Esophagus (tissue), 2 donors: Measurements from ENCODE around the gene SYT8. TPM values are rescaled to one million over a fixed set of nuclear protein-coding genes. Genes with fewer than 3 reads are reported as not detected.
A peak's percentile ranks its signal among the peaks of the same experiment; 100 is the strongest.

ENCODE experiments used
- H3K27ac ChIP-seq, 2 donors: one replicate each; pipeline ENCODE4 v1.5.1; 2013; ENCODE audit warnings: low read depth in 2 of 2, mild to moderate bottlenecking in 2 of 2, inconsistent platforms in 1 of 2, low read length in 1 of 2, moderate library complexity in 1 of 2
- H3K27me3 ChIP-seq, 2 donors: one replicate each; pipeline ENCODE4 v1.6.1; 2013; ENCODE audit warnings: low read length in 2 of 2, control low read depth in 1 of 2, mild to moderate bottlenecking in 1 of 2; ENCODE audit not compliant: insufficient read depth in 2 of 2, control insufficient read depth in 1 of 2
- H3K36me3 ChIP-seq, 2 donors: one replicate each; pipeline ENCODE4 v1.6.1; 2013; ENCODE audit warnings: low read length in 1 of 2; ENCODE audit not compliant: control insufficient read depth in 2 of 2, insufficient read depth in 2 of 2
- H3K4me1 ChIP-seq, 2 donors: one replicate each; pipeline ENCODE4 v1.6.1; 2013; ENCODE audit warnings: low read length in 1 of 2; ENCODE audit not compliant: control insufficient read depth in 2 of 2, insufficient read depth in 2 of 2
- H3K4me3 ChIP-seq, 2 donors: one replicate each; pipeline ENCODE4 v1.5.1; 2013; ENCODE audit warnings: low read length in 2 of 2, mild to moderate bottlenecking in 2 of 2, low read depth in 1 of 2, moderate library complexity in 1 of 2
- H3K9me3 ChIP-seq, 2 donors: one replicate each; pipeline ENCODE4 v1.6.1; 2013; ENCODE audit warnings: mild to moderate bottlenecking in 2 of 2, low read depth in 1 of 2, low read length in 1 of 2, moderate library complexity in 1 of 2; ENCODE audit not compliant: control insufficient read depth in 2 of 2, insufficient read depth in 1 of 2
- WGBS, 2 donors: extraction: QIAGEN DNeasy Blood & Tissue Kit; methylation state at CpG; one replicate each; pipeline ENCODE4 v1.1.7; 2013; 5-methylcytosine and 5-hydroxymethylcytosine counted together
- polyA plus RNA-seq, 2 donors: library from polyadenylated mRNA; stranded (reverse); fragments of 200-250 nt; gene quantifications; one replicate each; pipeline ENCODE4 v1.2.3, GENCODE V29; 2013
- donor health status: healthy with polysubstance abuse.
- donor health status: Bipolar disorder and iron deficiency.

The SYT8 gene
- polyA plus RNA-seq, 2 donors: 38.9 to 360 TPM

DNA sequence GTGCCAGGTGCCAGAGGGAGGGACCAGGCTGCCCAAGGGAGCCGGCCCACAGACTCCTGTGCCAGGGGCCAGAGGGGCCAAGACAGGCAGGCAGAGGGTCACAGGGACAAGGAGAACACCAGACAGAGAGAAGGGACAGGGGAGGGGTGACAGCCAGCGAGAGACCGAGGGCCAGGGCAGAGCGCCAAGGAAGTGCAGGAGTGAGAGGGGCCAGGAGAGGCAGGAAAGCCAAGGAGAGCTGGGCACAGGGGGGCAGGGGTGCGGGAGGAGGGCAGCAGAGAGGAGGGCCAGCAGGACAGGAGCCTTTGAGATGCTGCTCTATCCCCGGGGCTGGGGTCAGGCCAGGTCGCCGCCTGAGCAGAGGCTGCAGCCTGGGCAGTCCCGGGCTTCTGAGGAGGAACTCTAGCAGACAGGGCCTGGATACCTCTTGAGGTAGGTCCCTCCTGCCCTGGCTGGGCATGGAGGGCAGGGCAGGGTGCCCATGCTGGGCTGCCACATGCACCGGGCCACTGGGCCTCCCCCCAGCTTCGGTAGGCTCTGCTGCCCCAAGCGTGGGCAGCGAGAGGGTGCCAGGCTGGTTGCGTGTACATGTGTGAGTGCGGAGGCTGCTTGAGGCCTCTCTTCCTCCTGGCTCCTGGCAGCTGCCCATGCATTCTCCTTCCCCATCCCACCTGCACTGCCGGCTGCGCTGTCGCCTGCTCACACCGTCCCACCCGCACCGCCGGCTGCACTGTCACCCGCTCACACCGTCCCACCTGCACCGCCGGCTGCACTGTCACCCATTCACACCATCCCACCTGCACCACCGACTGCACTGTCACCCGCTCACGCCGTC lies 30.3 kb downstream of the SYT8 start:
- no peaks in the 10 kb centered on the region for H3K27me3 ChIP-seq
- no peaks in the 10 kb centered on the region for H3K9me3 ChIP-seq
- peak overlapping the region; percentile 45 to 54 for H3K27ac ChIP-seq
- no peaks in the 10 kb centered on the region for H3K36me3 ChIP-seq
- H3K4me1 ChIP-seq: peaks cover 11 to 21% of the 10 kb centered on the region in 2 donors
- WGBS, 2 donors: 76 to 81% methylated on average over 26 to 30 of the region's 30 CpGs
- H3K4me3 ChIP-seq: no peak overlapping the region

DNA sequence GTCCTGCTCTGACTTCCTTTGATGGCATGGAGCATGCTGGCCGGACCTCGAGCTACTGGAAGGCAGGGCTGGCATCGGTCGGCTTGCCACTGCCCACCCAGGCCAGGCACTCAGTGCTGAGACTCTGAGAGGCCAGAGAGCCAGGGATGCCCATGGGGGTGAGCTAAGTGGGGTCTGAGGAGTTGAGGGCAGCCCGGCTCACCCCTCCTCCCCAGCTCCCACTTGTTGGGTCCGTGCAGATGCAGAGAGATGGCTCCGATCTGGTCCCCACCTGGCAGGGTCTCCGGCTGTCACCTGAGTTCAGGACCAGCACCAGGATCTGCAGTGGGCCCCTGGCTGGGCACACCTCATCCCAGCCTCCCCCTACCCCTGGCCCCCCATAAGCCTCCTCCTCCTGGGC lies 31.4 kb downstream of the SYT8 start:
- 84 to 93% methylated on average over 8 of the region's 8 CpGs for WGBS, 2 donors
- no peaks in the 10 kb centered on the region for H3K9me3 ChIP-seq
- no peak overlapping the region for H3K27ac ChIP-seq
- H3K36me3 ChIP-seq: no peaks in the 10 kb centered on the region
- H3K27me3 ChIP-seq: no peaks in the 10 kb centered on the region
- no peak overlapping the region for H3K4me3 ChIP-seq
- H3K4me1 ChIP-seq: peaks cover 11 to 32% of the 10 kb centered on the region in 2 donors

DNA sequence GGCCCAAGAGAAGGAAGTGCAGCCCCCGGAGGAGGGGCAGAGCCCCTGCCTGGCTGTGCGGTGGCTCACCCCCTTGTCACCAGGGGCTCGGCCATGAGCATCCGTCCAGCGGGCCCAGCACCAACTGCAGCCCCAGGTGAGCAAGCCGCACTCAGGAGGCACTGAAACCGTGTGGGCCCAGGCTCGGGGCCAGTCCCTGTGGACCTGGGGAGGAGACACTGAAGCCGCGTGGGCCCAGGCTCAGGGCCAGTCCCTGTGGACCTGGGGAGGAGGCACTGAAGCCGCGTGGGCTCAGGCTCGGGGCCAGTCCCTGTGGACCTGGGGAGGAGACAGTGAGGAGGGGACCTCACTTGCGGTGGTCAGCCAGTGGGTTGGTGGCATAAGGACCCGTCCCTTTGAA lies 32.0 kb downstream of the SYT8 start:
- 83 to 86% methylated on average over 15 of the region's 15 CpGs for WGBS, 2 donors
- Histone ChIP-seq H3K36me3 (no peaks in the 10 kb centered on the region), H3K27me3 (no peaks in the 10 kb centered on the region), H3K9me3 (no peaks in the 10 kb centered on the region), H3K27ac (no peak overlapping the region), H3K4me3 (no peak overlapping the region), H3K4me1 (peaks cover 11 to 32% of the 10 kb centered on the region in 2 donors)

DNA sequence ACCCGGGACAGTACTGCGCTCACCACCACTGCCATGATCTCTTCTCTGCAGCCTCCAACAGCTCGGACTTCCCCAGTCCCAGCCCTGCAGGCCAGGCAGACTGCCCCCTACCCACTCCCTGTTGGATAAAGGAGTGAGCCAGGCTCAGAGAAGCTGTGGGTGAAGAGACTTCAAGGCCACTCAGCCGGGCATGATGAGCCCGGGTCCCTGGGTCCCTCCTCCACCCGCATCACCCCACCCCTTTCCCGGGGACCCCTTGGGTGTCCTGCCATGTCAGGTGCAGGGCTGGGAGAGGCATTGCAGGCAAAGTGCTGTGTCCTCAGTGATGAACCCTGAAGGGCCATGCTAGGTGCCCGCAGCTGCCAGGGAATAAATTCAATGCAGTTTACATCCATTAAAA lies 32.6 kb downstream of the SYT8 start:
- no peaks in the 10 kb centered on the region for H3K9me3 ChIP-seq
- H3K27me3 ChIP-seq: no peaks in the 10 kb centered on the region
- H3K4me3 ChIP-seq: no peak overlapping the region
- H3K27ac ChIP-seq: no peak overlapping the region
- peaks cover 11 to 32% of the 10 kb centered on the region in 2 donors for H3K4me1 ChIP-seq
- 74 to 75% methylated on average over 8 of the region's 8 CpGs for WGBS, 2 donors
- H3K36me3 ChIP-seq: no peaks in the 10 kb centered on the region

DNA sequence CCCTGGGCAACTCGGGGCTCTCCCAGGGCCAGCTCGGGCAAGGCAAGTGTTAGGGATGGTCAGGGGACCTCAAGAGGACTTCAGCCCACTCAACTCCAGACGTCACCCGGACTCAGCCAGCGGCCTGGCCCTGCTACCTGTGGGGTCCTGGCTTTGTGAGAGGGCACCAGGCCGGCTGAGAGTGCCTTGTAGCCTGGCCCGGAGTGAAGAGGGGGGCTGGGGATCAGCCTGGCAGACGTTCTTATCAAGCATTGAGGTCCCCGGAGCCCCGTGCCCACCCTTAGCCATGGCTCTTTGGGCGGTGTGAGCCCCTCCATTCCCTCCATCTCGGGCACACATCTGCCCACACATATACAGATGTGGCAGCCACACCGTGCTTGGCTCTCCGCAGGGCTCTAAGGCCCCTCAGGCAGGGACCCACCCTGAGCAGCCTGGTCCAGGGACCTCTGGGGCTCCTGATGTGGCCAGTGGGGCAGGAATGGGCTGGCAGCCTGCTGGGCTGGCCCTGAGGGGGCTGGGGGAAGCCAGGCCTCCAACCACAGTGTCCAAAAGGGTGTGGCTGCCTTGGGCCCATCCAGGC lies 33.4 kb downstream of the SYT8 start:
- WGBS, 2 donors: 80 to 90% methylated on average over 14 of the region's 14 CpGs
- peak overlapping the region; percentile 1 to 56 for H3K27ac ChIP-seq
- H3K4me1 ChIP-seq: peaks cover 11 to 31% of the 10 kb centered on the region in 2 donors
- no peak overlapping the region for H3K4me3 ChIP-seq
- no peaks in the 10 kb centered on the region for H3K36me3 ChIP-seq
- H3K9me3 ChIP-seq: no peaks in the 10 kb centered on the region
- H3K27me3 ChIP-seq: no peaks in the 10 kb centered on the region

DNA sequence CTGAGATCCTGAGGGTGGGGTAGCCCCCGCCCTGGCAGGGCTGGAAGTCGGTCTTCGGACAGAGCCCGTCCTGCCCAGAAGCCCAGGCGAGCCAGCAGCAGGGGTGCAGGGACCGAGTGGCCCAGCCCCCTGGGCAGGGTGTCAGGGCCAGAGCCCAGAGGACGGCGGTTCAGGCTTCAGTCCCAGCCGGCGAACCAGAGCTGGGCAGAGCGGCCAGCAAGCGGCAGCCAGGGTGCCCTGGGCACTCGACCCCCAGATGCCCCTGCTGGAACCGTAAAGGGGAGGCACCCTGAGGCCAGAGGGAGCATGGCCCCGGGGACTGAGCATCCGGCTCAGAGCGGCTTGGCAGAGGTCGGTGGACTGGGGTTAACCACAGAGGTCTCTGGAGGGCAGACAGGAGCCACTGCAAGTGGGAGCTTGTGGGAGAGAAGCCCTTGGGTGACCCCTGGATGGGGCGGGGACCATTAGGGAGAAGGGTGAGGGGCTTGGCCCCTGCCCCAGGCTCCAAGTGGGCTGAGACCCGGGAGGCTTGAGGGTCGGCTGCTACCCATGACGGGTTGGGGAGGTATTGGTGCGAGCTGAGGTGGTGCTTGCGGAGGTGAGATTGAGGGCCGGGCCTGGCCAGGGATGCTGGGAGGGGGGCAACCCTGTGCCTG lies 34.0 kb downstream of the SYT8 start:
- H3K27me3 ChIP-seq: no peaks in the 10 kb centered on the region
- H3K9me3 ChIP-seq: no peaks in the 10 kb centered on the region
- WGBS, 2 donors: 71 to 77% methylated on average over 23 to 25 of the region's 25 CpGs
- peak overlapping the region in 1 of 2 donors; percentile 35 for H3K4me3 ChIP-seq
- H3K36me3 ChIP-seq: no peaks in the 10 kb centered on the region
- H3K27ac ChIP-seq: peak overlapping the region; percentile 37 to 56
- H3K4me1 ChIP-seq: peaks cover 11 to 25% of the 10 kb centered on the region in 2 donors

DNA sequence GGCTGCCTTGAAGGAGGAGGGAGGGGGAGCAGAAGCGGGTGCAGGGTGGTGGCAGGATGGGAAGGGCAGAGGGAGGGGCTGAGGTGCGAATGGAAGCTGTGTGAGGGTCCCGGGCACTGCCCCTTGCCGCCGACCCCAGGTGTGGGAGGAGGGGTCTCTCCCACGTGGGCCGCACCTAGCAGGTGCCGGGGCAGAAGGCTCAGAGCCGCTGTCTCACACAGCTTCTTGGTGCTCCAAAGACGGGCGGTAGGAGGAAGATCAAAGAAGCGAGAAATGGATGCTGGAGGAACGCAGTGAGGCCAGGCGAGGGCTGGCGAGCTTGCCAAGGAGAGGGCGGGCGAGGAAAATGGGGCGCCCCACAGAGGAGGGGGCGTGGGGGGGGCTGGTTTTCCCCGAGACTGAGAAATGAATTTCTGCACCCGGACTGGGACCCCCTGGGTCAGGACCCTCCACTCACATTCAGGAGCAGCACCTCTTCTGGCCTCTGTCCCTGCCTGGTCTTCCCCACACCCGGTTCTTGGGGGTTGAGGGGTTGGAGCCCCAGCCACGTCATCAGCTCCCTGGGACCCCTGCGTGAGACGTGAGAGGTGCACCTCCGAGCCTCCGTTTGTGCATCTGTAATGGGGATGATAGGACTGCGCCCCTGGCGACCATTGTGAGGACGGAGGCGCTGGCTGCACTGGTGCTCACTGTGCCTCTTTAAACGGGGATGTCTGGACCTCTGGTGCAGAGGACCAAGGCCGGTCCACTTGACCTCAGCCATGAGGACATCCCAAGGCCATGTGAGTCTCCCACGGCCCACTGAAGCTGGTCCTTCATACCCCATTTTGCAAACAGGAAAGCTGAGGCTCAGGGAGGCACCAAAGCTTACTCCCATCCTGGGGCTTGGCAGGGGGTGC lies 34.9 kb downstream of the SYT8 start:
- H3K36me3 ChIP-seq: no peaks in the 10 kb centered on the region
- H3K9me3 ChIP-seq: no peaks in the 10 kb centered on the region
- peak overlapping the region in 1 of 2 donors; percentile 22 for H3K27ac ChIP-seq
- H3K4me3 ChIP-seq: peak overlapping the region in 1 of 2 donors; percentile 35
- H3K4me1 ChIP-seq: peaks cover 8 to 22% of the 10 kb centered on the region in 2 donors
- H3K27me3 ChIP-seq: no peaks in the 10 kb centered on the region
- 70 to 71% methylated on average over 34 of the region's 34 CpGs for WGBS, 2 donors

DNA sequence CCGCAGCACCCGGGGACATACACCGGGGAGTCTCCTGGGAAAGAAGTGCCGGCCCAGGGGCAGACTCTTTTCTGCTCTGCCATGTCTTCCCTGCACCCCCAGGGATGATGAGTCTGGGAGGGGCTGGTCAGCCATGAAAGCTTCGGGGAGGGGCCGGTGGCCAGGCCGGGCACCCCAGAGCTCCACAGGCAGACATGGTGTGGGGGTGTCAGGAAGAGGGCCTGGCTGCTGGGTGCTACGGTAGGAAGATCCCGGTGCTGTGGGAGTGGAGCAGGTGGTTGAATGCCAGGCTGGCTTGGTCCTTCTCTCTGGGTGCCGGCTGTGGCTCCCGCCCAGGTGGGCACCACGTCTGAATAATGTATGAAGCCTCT lies 35.5 kb downstream of the SYT8 start:
- WGBS, 2 donors: 39 to 61% methylated on average over 12 of the region's 12 CpGs
- H3K9me3 ChIP-seq: no peaks in the 10 kb centered on the region
- peak overlapping the region; percentile 19 to 22 for H3K27ac ChIP-seq
- no peaks in the 10 kb centered on the region for H3K36me3 ChIP-seq
- H3K27me3 ChIP-seq: no peaks in the 10 kb centered on the region
- peak overlapping the region in 1 of 2 donors; percentile 50 for H3K4me3 ChIP-seq
- peaks cover 4 to 19% of the 10 kb centered on the region in 2 donors for H3K4me1 ChIP-seq
